ENCODE results near the gene CEP70. TPM values are rescaled to one million over a fixed set of nuclear protein-coding genes. Genes with fewer than 3 reads are reported as not detected.

CEP70 gene
- polyA plus RNA-seq, 2 of the 4 experiments (the other 2 are of a cell fraction): 16.5 to 17.1 TPM

- no peak for TF ChIP-seq FOXS1 (CRISPR knock-in tag; IDR thresholded peaks at IDR 0.05)
These were observed 120.7 kb downstream of the CEP70 start (continued) for GRCh38 chr3:138473391-138473790.

GRCh38 chr3:138472141-138472825 is 121.8 kb downstream of the CEP70 start:
- no peak overlapping the region for H3K27ac ChIP-seq
- CTCF ChIA-PET: interaction anchor here (0.8 to 1.7 kb wide), 4 partner anchors 26 to 451 kb away, joined by 3 to 4 read pairs (median 3); no protein-coding TSS in a partner anchor
- POLR2A ChIA-PET: no interaction called here
- WGBS (ENCODE audit: missing lambda C conversion rate): 78% methylated on average over 8 of the region's 8 CpGs
- no peak for DNase-seq (ENCODE audit: low read depth in 1 of 2, low spot score in 1 of 2)
- TF ChIP-seq TP53 (CRISPR knock-in tag; IDR thresholded peaks at IDR 0.05) (no peak), SMC3 (IDR thresholded peaks at IDR 0.05) (no peak), BCL3 (IDR thresholded peaks at IDR 0.05) (no peak), FOXS1 (CRISPR knock-in tag; IDR thresholded peaks at IDR 0.05) (no peak), PBX3 (IDR thresholded peaks at IDR 0.05) (no peak), RARB (CRISPR knock-in tag; IDR thresholded peaks at IDR 0.05) (no peak), EHMT2 (IDR thresholded peaks at IDR 0.05; ENCODE audit: low read depth) (no peak), MAX (IDR thresholded peaks at IDR 0.05) (no peak), CHD2 (IDR thresholded peaks at IDR 0.05; ENCODE audit: low read length, partially characterized antibody) (no peak), CHD4 (IDR thresholded peaks at IDR 0.05; ENCODE audit: borderline replicate concordance) (no peak), FOSL2 (IDR thresholded peaks at IDR 0.05) (no peak), FOSL2 (CRISPR knock-in tag; IDR thresholded peaks at IDR 0.05) (no peak), MAFK (IDR thresholded peaks at IDR 0.05; ENCODE audit: partially characterized antibody) (no peak), EP300 (IDR thresholded peaks at IDR 0.05) (no peak), HMGXB4 (CRISPR knock-in tag; IDR thresholded peaks at IDR 0.05; ENCODE audit: borderline replicate concordance) (no peak), KDM5A (IDR thresholded peaks at IDR 0.05) (no peak), PHF8 (IDR thresholded peaks at IDR 0.05; ENCODE audit: borderline replicate concordance, low read depth) (no peak), FOSB (CRISPR knock-in tag; IDR thresholded peaks at IDR 0.05) (no peak), JUNB (IDR thresholded peaks at IDR 0.05) (no peak), BHLHE40 (IDR thresholded peaks at IDR 0.05; ENCODE audit: low read depth, low read length) (no peak), CTCF (IDR thresholded peaks at IDR 0.05) (no peak)
- FAIRE-seq: no peak
- no peaks in the 10 kb centered on the region for H3K9me3 ChIP-seq
- no peak overlapping the region for H3K4me3 ChIP-seq
- H3K4me2 ChIP-seq: no peak overlapping the region
- H3K4me1 ChIP-seq: no peaks in the 10 kb centered on the region; the same call in 2 of the 3 replicates
- no peak for ATAC-seq
